Embryonic facial prominence (tissue), 1 donor: Measurements from ENCODE around the gene ZNF500.

ENCODE experiments used
- DNase-seq: peaks from one replicate; pipeline ENCODE4 v3.0.0-alpha.2; 2016; ENCODE audit errors: extremely low spot score

ZNF500 gene

GRCh38 chr16:4766875-4767628 is at the start of gene ZNF500:
Gene ZNF500, minus strand, starts transcription at chr16:4767162. Its CDS starts 1,184 bp downstream, at chr16:4765978.
- peak; percentile 85 for DNase-seq

- no peak for DNase-seq
Observed at GRCh38 chr16:4814542-4815173, 47.7 kb upstream of the ZNF500 start.

GRCh38 chr16:4814046-4814445 is 47.1 kb upstream of the ZNF500 start:
- no peak for DNase-seq

GRCh38 chr16:4813251-4814003 is 46.5 kb upstream of the ZNF500 start:
- no peak for DNase-seq

- DNase-seq: no peak
Observed at GRCh38 chr16:4811773-4812172, 44.8 kb upstream of the ZNF500 start.

GRCh38 chr16:4811242-4811641 is 44.3 kb upstream of the ZNF500 start:
- no peak for DNase-seq

- DNase-seq: no peak
Observed at GRCh38 chr16:4806280-4806679, 39.3 kb upstream of the ZNF500 start.

GRCh38 chr16:4805231-4805630 is 38.3 kb upstream of the ZNF500 start:
- DNase-seq: no peak

- DNase-seq: no peak
Observed at GRCh38 chr16:4803898-4804762, 37.2 kb upstream of the ZNF500 start.

- DNase-seq: no peak
Observed at GRCh38 chr16:4803401-4803844, 36.5 kb upstream of the ZNF500 start.

GRCh38 chr16:4802659-4803287 is 35.8 kb upstream of the ZNF500 start:
- peak; percentile 84 for DNase-seq

- DNase-seq: no peak
Observed at GRCh38 chr16:4801962-4802658, 35.1 kb upstream of the ZNF500 start, which contains the start of gene ROGDI. Gene ROGDI, minus strand, starts transcription at chr16:4802633. Its CDS starts 62 bp downstream, at chr16:4802571.

- DNase-seq: no peak
Observed at GRCh38 chr16:4801051-4801961, 34.3 kb upstream of the ZNF500 start.

- no peak for DNase-seq
Observed at GRCh38 chr16:4800290-4801041, 33.5 kb upstream of the ZNF500 start.

- no peak for DNase-seq
Observed at GRCh38 chr16:4799171-4799855, 32.4 kb upstream of the ZNF500 start.

- no peak for DNase-seq
Observed at GRCh38 chr16:4798456-4798855, 31.5 kb upstream of the ZNF500 start.

GRCh38 chr16:4797805-4798252 is 30.9 kb upstream of the ZNF500 start:
- no peak for DNase-seq
